A549 (cell line): ENCODE measurements around the gene WNT7B. TPM values are rescaled to one million over a fixed set of nuclear protein-coding genes. Genes with fewer than 3 reads are reported as not detected.

Experiments
- ATAC-seq, 2 experiments: fragments of 200-7000 bp in 1 of 2; fragments of >200 bp in 1 of 2; cut with Nextera tagmentation in 1 of 2; cut with Tn5 transposase in 1 of 2; 3 replicates each; pipeline versions ENCODE4 v1.8.0 to v1.9.1; 2018 to 2020; ENCODE audit warnings: mild to moderate bottlenecking in 1 of 2, moderate library complexity in 1 of 2
- CTCF ChIA-PET: fragments of 300-600 bp; sonication (Branson Sonifier 250); formaldehyde crosslinking; extraction: SDS; loops from one replicate; lab custom pipeline; 2021; ENCODE audit warnings: antibody characterized with exemption, inconsistent platforms; lab: Yijun Ruan, JAX
- POLR2A ChIA-PET: fragments of 350-600 bp; formaldehyde crosslinking; extraction: SDS; loops from one replicate; lab custom pipeline; 2021; ENCODE audit warnings: antibody characterized with exemption, inconsistent platforms; lab: Yijun Ruan, JAX
- DNase-seq, 2 experiments: peaks; one replicate each; pipeline versions ENCODE4 v3.0.0 to v3.0.0-alpha.2; 2011 to 2016; ENCODE audit warnings: low read depth in 1 of 2, low spot score in 1 of 2
- FAIRE-seq: peaks from 2 replicates; lab custom pipeline; 2011; peaks lifted over from hg19 to GRCh38; lab: Jason Lieb, UNC
- H3K27ac ChIP-seq, 2 experiments: fragments of >200 bp; sonication (Bioruptor Twin); formaldehyde crosslinking; 3 replicates each; pipeline ENCODE4 v1.5.1; 2016 to 2017
- H3K4me1 ChIP-seq: fragments of >200 bp; sonication (Bioruptor Twin); formaldehyde crosslinking; 3 replicates; pipeline ENCODE4 v1.6.1; 2016
- H3K4me2 ChIP-seq: fragments of >200 bp; sonication (Bioruptor Twin); formaldehyde crosslinking; 3 replicates; pipeline ENCODE4 v1.6.1; 2016
- H3K4me3 ChIP-seq: fragments of >200 bp; sonication (Bioruptor Twin); formaldehyde crosslinking; 3 replicates; pipeline ENCODE4 v1.5.1; 2016
- H3K9me3 ChIP-seq: fragments of >200 bp; sonication (Bioruptor Twin); formaldehyde crosslinking; 3 replicates; pipeline ENCODE4 v1.6.1; 2016
- CBX8 ChIP-seq: fragments of 200-600 bp; sonication (generic); IDR thresholded peaks from 2 replicates; pipeline ENCODE4 v1.6.1; 2016
- CHD2 ChIP-seq: fragments of 150-350 bp; IDR thresholded peaks from 2 replicates; pipeline ENCODE4 v1.6.1; 2014; ENCODE audit warnings: low read length; ENCODE audit not compliant: partially characterized antibody
- CHD4 ChIP-seq: fragments of 200-600 bp; sonication (generic); IDR thresholded peaks from 2 replicates; pipeline ENCODE4 v1.6.1; 2016; ENCODE audit warnings: antibody characterized with exemption, mild to moderate bottlenecking, borderline replicate concordance
- EHF ChIP-seq: fragments of 250-450 bp; sonication (Bioruptor Pico); IDR thresholded peaks from 2 replicates; pipeline ENCODE4 v1.5.0; 2020; ENCODE audit warnings: mild to moderate bottlenecking
- EP300 ChIP-seq, 2 experiments: fragments of >200 bp; sonication (Bioruptor Twin); formaldehyde crosslinking; IDR thresholded peaks; 2 replicates in 1 of 2; 3 replicates in 1 of 2; pipeline ENCODE4 v1.6.1; 2016 to 2017
- FOSB ChIP-seq: fragments of 250-450 bp; sonication (Bioruptor Pico); IDR thresholded peaks from 2 replicates; pipeline ENCODE4 v1.5.0; 2020; ENCODE audit warnings: mild to moderate bottlenecking, moderate library complexity
- FOXS1 ChIP-seq: fragments of 250-450 bp; sonication (Bioruptor Pico); IDR thresholded peaks from 2 replicates; pipeline ENCODE4 v1.5.0; 2020; ENCODE audit warnings: mild to moderate bottlenecking, moderate library complexity
- HES2 ChIP-seq: fragments of >200 bp; sonication (Bioruptor Twin); formaldehyde crosslinking; IDR thresholded peaks from 2 replicates; pipeline ENCODE4 v1.6.1; 2016
- HEYL ChIP-seq: fragments of 250-450 bp; sonication (Bioruptor Pico); IDR thresholded peaks from 2 replicates; pipeline ENCODE4 v1.8.0; 2021; ENCODE audit warnings: mild to moderate bottlenecking, moderate library complexity
- JUN ChIP-seq, 2 experiments: fragments of >200 bp; sonication (Bioruptor Twin); formaldehyde crosslinking; IDR thresholded peaks; 2 replicates in 1 of 2; 3 replicates in 1 of 2; pipeline ENCODE4 v1.6.1; 2016 to 2017
- JUNB ChIP-seq: fragments of >200 bp; sonication (Bioruptor Twin); formaldehyde crosslinking; IDR thresholded peaks from 2 replicates; pipeline ENCODE4 v1.6.1; 2016
- KDM1A ChIP-seq: fragments of 200-600 bp; sonication (generic); IDR thresholded peaks from 2 replicates; pipeline ENCODE4 v1.6.1; 2016; ENCODE audit warnings: low read depth, mild to moderate bottlenecking
- KDM5A ChIP-seq: fragments of 200-600 bp; sonication (generic); IDR thresholded peaks from 2 replicates; pipeline ENCODE4 v1.6.1; 2016; ENCODE audit warnings: antibody characterized with exemption, mild to moderate bottlenecking
- MAX ChIP-seq: IDR thresholded peaks from 2 replicates; pipeline ENCODE4 v1.6.1; 2012
- MAZ ChIP-seq: fragments of 150-350 bp; IDR thresholded peaks from 2 replicates; pipeline ENCODE4 v1.6.1; 2014; ENCODE audit warnings: antibody characterized with exemption, low read depth, low read length, borderline replicate concordance
- NR3C1 ChIP-seq: fragments of >200 bp; sonication (Bioruptor Twin); formaldehyde crosslinking; IDR thresholded peaks from 3 replicates; pipeline ENCODE4 v1.6.1; 2017
- PHF8 ChIP-seq: fragments of 200-600 bp; sonication (generic); IDR thresholded peaks from 2 replicates; pipeline ENCODE4 v1.6.1; 2016; ENCODE audit warnings: low read depth, mild to moderate bottlenecking, antibody characterized with exemption, moderate library complexity, borderline replicate concordance
- RAD21 ChIP-seq, 2 experiments: fragments of >200 bp in 1 of 2; sonication (Bioruptor Twin) in 1 of 2; formaldehyde crosslinking in 1 of 2; IDR thresholded peaks in 1 of 2; conservative IDR thresholded peaks in 1 of 2; 2 replicates in 1 of 2; 3 replicates in 1 of 2; pipeline ENCODE4 v1.6.1; 2012 to 2018; ENCODE audit warnings: inconsistent platforms in 1 of 2
- RCOR1 ChIP-seq: fragments of 150-350 bp; IDR thresholded peaks from 2 replicates; pipeline ENCODE4 v1.6.1; 2014; ENCODE audit warnings: antibody characterized with exemption, low read length, low read depth
- RFX5 ChIP-seq: fragments of 450-650 bp; IDR thresholded peaks from 2 replicates; pipeline ENCODE4 v1.7.1; 2014; ENCODE audit warnings: antibody characterized with exemption, mild to moderate bottlenecking, moderate library complexity
- SMC3 ChIP-seq: fragments of >200 bp; sonication (Bioruptor Twin); formaldehyde crosslinking; IDR thresholded peaks from 3 replicates; pipeline ENCODE4 v1.6.1; 2018; ENCODE audit warnings: inconsistent platforms
- TFCP2L1 ChIP-seq: fragments of 250-450 bp; sonication (Bioruptor Pico); IDR thresholded peaks from 2 replicates; pipeline ENCODE4 v1.5.0; 2021; ENCODE audit warnings: mild to moderate bottlenecking
- TP53 ChIP-seq: fragments of 250-450 bp; sonication (Bioruptor Pico); IDR thresholded peaks from 2 replicates; pipeline ENCODE4 v1.5.0; 2021; ENCODE audit warnings: mild to moderate bottlenecking, moderate library complexity
- USF2 ChIP-seq: fragments of 450-650 bp; IDR thresholded peaks from 2 replicates; pipeline ENCODE4 v1.6.1; 2014; ENCODE audit warnings: antibody characterized with exemption
- WGBS: methylation state at CpG from one replicate; pipeline ENCODE4 v1.1.6; 2017; ENCODE audit errors: missing lambda C conversion rate; 5-methylcytosine and 5-hydroxymethylcytosine counted together
- polyA plus RNA-seq, 4 experiments: library from polyadenylated mRNA; depleted of rRNA in 3 of 4; stranded (reverse); fragments of >200 nt; fragmentation: RNase III in 1 of 4; extraction: RNeasy Plus Mini Kit Qiagen cat#74134 plus additional on column Dnase treatment in 1 of 4; gene quantifications; 2 replicates in 3 of 4; 3 replicates in 1 of 4; pipeline ENCODE4 v1.2.3, GENCODE V29; 2011 to 2017

Gene WNT7B
- polyA plus RNA-seq, 2 of the 4 experiments (the other 2 are of a cell fraction), result 16.9 to 80.8 TPM

GRCh38 chr22:45891996-45892621 is 84.9 kb downstream of the WNT7B start:
- TF ChIP-seq TP53, result no peak
- no peak for TF ChIP-seq SMC3
- no peak for TF ChIP-seq RFX5
- no peak for TF ChIP-seq RCOR1
- TF ChIP-seq USF2, result no peak
- no peak for TF ChIP-seq HEYL (CRISPR knock-in tag)
- TF ChIP-seq FOSB (CRISPR knock-in tag), result no peak
- TF ChIP-seq NR3C1, result no peak
- TF ChIP-seq RAD21 (conservative IDR thresholded peaks at IDR 0.05 in 1 of 2, IDR thresholded peaks at IDR 0.05 in 1 of 2), result no peak
- TF ChIP-seq CHD4, result no peak
- no peak for TF ChIP-seq MAZ
- no peak for TF ChIP-seq CHD2
- no peak for TF ChIP-seq TFCP2L1 (CRISPR knock-in tag)
- TF ChIP-seq EHF, result no peak
- TF ChIP-seq HES2, result no peak
- Histone ChIP-seq H3K4me1 (0 out of 3 replicates have a peak, but pooled peaks cover 8% of the 10 kb centered on the region), H3K9me3 (no peaks in the 10 kb centered on the region), H3K4me3 (no peak overlapping the region), H3K27ac (peak overlapping the region in 1 of 2 experiments; percentile 21; a peak in 1 of 6 replicates), H3K4me2 (no peak overlapping the region)
- WGBS, result 96% methylated on average over 12 of the region's 22 CpGs
- CTCF ChIA-PET, result interaction anchor here (1.1 kb wide), 1 partner anchor 314 kb away, joined by 3 read pairs; no protein-coding TSS in a partner anchor
- DNase-seq (no peak), FAIRE-seq (no peak), ATAC-seq (no peak)
- POLR2A ChIA-PET, result no interaction called here

GRCh38 chr22:45891471-45891995 is 85.4 kb downstream of the WNT7B start:
- CTCF ChIA-PET, result interaction anchor here (1.1 kb wide), 1 partner anchor 313 kb away, joined by 3 read pairs; no protein-coding TSS in a partner anchor
- WGBS, result 87% methylated on average over 20 of the region's 25 CpGs

More at GRCh38 chr22:45891471-45891995, 85.4 kb downstream of the WNT7B start:
- TF ChIP-seq FOXS1 (CRISPR knock-in tag) (no peak), TP53 (no peak), MAX (no peak), KDM1A (no peak), KDM5A (no peak), JUNB (no peak), CHD4 (no peak), PHF8 (no peak), FOSB (CRISPR knock-in tag) (no peak), JUN (IDR thresholded peaks at IDR 0.05) (no peak), EP300 (IDR thresholded peaks at IDR 0.05) (no peak), CBX8 (no peak), USF2 (no peak), NR3C1 (no peak), SMC3 (no peak)
- DNase-seq (no peak), ATAC-seq (no peak), FAIRE-seq (no peak)
- Histone ChIP-seq H3K9me3 (no peaks in the 10 kb centered on the region), H3K4me3 (no peak overlapping the region), H3K4me2 (no peak overlapping the region), H3K4me1 (0 out of 3 replicates have a peak, but pooled peaks cover 8% of the 10 kb centered on the region), H3K27ac (no peak overlapping the region)
- POLR2A ChIA-PET, result no interaction called here
